ENCODE data around the gene TOP1.

Gene TOP1

DNA sequence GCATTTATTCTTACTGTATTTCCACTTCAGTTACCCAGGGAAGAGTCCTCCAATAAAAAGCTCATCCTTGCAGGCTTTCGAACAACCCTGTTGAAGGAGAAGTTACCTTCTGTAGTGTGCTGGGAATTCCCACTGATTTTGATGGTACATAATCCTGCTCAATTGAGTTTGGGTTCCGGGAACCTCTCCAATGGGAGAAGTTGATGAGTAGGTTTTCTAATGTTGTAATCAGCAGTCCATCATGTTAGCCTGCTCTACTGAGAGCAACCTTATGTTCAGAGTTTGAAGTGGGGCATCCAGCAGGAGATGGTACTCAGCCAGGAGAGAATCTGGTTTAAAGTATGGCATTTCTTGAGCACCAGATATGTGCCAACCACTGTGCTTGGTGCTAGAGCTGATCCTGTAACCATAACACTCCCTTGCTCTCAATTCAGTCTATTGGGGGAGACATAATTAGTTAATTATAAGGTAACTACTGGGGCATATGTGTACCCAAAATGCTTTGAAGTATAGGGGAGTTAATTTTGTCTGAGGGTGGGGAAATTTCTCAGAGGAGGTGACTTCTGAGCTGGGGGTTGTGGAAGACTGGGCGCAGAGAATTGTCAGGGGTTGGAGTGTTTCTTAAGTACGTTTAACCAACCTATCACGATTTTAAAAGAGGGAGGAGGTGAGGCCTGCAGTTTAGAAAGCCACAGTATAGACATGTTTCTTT, 2.1 kb downstream of the TOP1 start:
- peak overlapping the region; percentile 97 for H3K27ac Mint-ChIP-seq (ENCODE audit: low read depth)
- no peak for ATAC-seq (replicated peaks; ENCODE audit: extremely low read depth, poor library complexity, severe bottlenecking)
- H3K9me3 Mint-ChIP-seq = no peaks in the 10 kb centered on the region
- H3K4me1 Mint-ChIP-seq = peaks cover 69% of the 10 kb centered on the region
- H3K4me3 Mint-ChIP-seq = peak overlapping the region; percentile 97
- peaks cover 26% of the 10 kb centered on the region for H3K36me3 Mint-ChIP-seq (ENCODE audit: insufficient read depth)
- H3K27me3 Mint-ChIP-seq = no peaks in the 10 kb centered on the region
- DNase-seq (ENCODE audit: low spot score in 2 of 2) = no peak

- no peaks in the 10 kb centered on the region for H3K27me3 Mint-ChIP-seq
- H3K9me3 Mint-ChIP-seq = no peaks in the 10 kb centered on the region
- peak overlapping the region; percentile 97 for H3K4me3 Mint-ChIP-seq
- H3K36me3 Mint-ChIP-seq (ENCODE audit: insufficient read depth) = peaks cover 25% of the 10 kb centered on the region
- DNase-seq (ENCODE audit: low spot score in 2 of 2) (no peak), ATAC-seq (replicated peaks; ENCODE audit: extremely low read depth, poor library complexity, severe bottlenecking) (no peak)
- H3K4me1 Mint-ChIP-seq = peaks cover 75% of the 10 kb centered on the region
- H3K27ac Mint-ChIP-seq (ENCODE audit: low read depth) = peak overlapping the region; percentile 97
These were observed 2.6 kb downstream of the TOP1 start for GRCh38 chr20:41031243-41031619.

- peaks cover 78% of the 10 kb centered on the region for H3K4me1 Mint-ChIP-seq
- peak overlapping the region; percentile 97 for H3K4me3 Mint-ChIP-seq
- ATAC-seq (replicated peaks; ENCODE audit: extremely low read depth, poor library complexity, severe bottlenecking) (no peak), DNase-seq (ENCODE audit: low spot score in 2 of 2) (no peak)
- H3K36me3 Mint-ChIP-seq (ENCODE audit: insufficient read depth) = peaks cover 25% of the 10 kb centered on the region
- H3K27ac Mint-ChIP-seq (ENCODE audit: low read depth) = no peak overlapping the region
- no peaks in the 10 kb centered on the region for H3K27me3 Mint-ChIP-seq
- H3K9me3 Mint-ChIP-seq = no peaks in the 10 kb centered on the region
These were observed 3.6 kb downstream of the TOP1 start for GRCh38 chr20:41032271-41032670.

DNA sequence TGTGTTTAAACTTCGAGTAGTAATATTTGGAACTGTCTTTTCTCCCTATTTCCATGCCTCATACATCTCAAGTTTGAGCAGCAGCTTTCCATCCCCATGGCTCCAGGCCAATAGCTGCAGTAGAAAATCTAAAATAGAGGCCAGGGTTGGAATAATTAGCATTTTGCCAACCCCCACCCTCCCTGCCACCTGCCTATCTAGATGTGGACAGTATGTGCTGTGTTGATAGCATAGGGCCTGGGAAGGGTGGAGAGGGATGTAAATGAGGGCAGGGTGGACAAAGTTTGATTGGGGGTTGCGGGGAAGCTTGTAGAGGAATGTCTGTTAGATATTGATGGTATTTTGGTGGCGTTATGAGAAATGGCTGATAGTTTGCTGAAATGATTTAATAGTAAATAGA, 5.6 kb downstream of the TOP1 start:
- Mint-ChIP-seq H3K27ac (ENCODE audit: low read depth) (no peak overlapping the region), H3K9me3 (no peaks in the 10 kb centered on the region), H3K4me3 (no peak overlapping the region), H3K36me3 (ENCODE audit: insufficient read depth) (peaks cover 18% of the 10 kb centered on the region), H3K4me1 (peaks cover 86% of the 10 kb centered on the region), H3K27me3 (no peaks in the 10 kb centered on the region)
- no peak for DNase-seq (ENCODE audit: low spot score in 2 of 2)
- no peak for ATAC-seq (replicated peaks; ENCODE audit: extremely low read depth, poor library complexity, severe bottlenecking)

GRCh38 chr20:41035207-41035606, 6.6 kb downstream of the TOP1 start:
- H3K36me3 Mint-ChIP-seq (ENCODE audit: insufficient read depth) = peaks cover 12% of the 10 kb centered on the region
- peaks cover 80% of the 10 kb centered on the region for H3K4me1 Mint-ChIP-seq
- H3K4me3 Mint-ChIP-seq = no peak overlapping the region
- ATAC-seq (replicated peaks; ENCODE audit: extremely low read depth, poor library complexity, severe bottlenecking) = no peak
- DNase-seq (ENCODE audit: low spot score in 2 of 2) = no peak
- H3K27me3 Mint-ChIP-seq = no peaks in the 10 kb centered on the region
- H3K9me3 Mint-ChIP-seq = no peaks in the 10 kb centered on the region
- no peak overlapping the region for H3K27ac Mint-ChIP-seq (ENCODE audit: low read depth)

DNA sequence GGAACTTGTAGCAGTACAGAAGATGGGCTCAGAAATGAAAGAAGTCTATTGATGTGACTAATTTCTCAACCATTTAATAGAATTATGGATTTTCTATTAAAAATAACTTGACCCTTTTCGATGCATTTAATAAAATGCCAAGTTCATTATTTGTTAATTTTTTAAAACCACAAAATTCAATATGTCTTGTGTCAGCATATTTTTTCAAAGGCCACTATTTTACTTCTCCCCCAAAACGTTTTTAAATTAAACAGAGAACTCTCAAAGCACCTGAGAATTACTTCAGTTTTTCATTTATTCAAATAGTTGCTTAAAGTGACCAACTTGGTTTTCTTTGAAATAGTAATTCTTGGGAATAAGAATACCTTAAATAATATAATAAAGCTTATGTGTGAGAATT, 8.6 kb downstream of the TOP1 start:
- Mint-ChIP-seq H3K36me3 (ENCODE audit: insufficient read depth) (peaks cover 13% of the 10 kb centered on the region), H3K4me3 (no peak overlapping the region), H3K4me1 (peaks cover 77% of the 10 kb centered on the region), H3K27me3 (no peaks in the 10 kb centered on the region), H3K9me3 (no peaks in the 10 kb centered on the region), H3K27ac (ENCODE audit: low read depth) (no peak overlapping the region)
- DNase-seq (ENCODE audit: low spot score in 2 of 2) (no peak), ATAC-seq (replicated peaks; ENCODE audit: extremely low read depth, poor library complexity, severe bottlenecking) (no peak)

DNA sequence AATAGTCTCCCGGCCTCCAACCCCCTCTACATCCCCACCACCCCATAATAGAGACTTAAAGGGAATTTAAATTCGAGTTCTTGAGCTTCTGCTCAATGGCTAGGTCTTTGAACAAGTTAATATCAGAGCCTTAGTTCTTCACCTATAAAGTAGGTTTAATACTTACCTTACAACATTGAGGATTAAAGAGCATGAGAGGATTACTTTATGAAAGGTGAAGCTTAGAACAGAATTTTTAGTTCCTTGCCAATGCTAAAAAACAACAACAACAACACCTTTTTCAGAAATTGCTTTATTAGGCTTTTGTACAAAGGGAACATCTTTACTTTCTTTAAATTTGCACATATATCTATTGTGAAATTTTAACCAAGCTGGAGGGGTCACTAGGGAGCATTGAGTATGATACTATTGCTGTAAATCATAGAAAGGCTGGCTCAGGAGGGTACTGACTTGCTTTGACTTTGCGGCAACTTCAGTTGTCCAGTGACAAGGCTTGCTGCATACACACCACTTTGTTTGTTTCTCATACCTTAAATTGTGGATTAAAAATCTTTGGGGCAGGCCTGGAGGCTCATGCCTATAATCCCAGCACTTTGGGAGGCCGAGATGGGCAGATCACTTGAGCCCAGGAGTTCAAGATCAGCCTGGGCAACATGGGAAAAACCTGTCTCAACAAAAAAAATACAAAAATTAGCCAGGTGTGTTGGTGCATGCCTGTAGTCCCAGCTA, 9.7 kb downstream of the TOP1 start:
- Mint-ChIP-seq H3K27ac (ENCODE audit: low read depth) (no peak overlapping the region), H3K27me3 (no peaks in the 10 kb centered on the region), H3K36me3 (ENCODE audit: insufficient read depth) (peaks cover 11% of the 10 kb centered on the region), H3K4me3 (no peak overlapping the region), H3K9me3 (no peaks in the 10 kb centered on the region), H3K4me1 (peaks cover 77% of the 10 kb centered on the region)
- no peak for DNase-seq (ENCODE audit: low spot score in 2 of 2)
- no peak for ATAC-seq (replicated peaks; ENCODE audit: extremely low read depth, poor library complexity, severe bottlenecking)

DNA sequence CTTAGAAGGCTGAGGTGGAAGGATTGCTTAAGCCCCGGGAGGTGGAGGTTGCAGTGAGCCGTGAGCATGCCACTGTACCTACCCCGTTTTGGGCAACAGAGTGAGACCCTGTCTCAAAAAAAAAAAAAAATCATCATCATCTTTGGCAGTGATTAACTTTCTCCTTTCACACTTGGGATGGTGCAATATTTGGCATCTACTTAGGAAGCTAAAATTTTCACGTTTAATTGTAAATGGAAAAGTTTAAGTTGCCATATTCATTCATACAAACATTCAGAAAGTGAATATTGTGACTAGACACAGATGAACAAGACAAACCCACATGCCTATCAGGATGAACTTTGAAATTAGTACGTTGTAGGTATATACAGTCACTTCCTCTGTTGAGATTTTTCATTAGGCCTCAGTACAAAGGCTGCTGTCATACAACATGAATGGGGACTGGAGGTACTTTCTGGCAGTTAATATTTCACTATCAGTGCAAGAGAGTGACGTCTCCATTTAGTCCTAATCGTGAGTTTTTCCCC, 10.3 kb downstream of the TOP1 start:
- Mint-ChIP-seq H3K4me3 (no peak overlapping the region), H3K27ac (ENCODE audit: low read depth) (no peak overlapping the region), H3K36me3 (ENCODE audit: insufficient read depth) (peaks cover 8% of the 10 kb centered on the region), H3K4me1 (peaks cover 74% of the 10 kb centered on the region), H3K27me3 (no peaks in the 10 kb centered on the region), H3K9me3 (no peaks in the 10 kb centered on the region)
- ATAC-seq (replicated peaks; ENCODE audit: extremely low read depth, poor library complexity, severe bottlenecking) (no peak), DNase-seq (ENCODE audit: low spot score in 2 of 2) (no peak)

DNA sequence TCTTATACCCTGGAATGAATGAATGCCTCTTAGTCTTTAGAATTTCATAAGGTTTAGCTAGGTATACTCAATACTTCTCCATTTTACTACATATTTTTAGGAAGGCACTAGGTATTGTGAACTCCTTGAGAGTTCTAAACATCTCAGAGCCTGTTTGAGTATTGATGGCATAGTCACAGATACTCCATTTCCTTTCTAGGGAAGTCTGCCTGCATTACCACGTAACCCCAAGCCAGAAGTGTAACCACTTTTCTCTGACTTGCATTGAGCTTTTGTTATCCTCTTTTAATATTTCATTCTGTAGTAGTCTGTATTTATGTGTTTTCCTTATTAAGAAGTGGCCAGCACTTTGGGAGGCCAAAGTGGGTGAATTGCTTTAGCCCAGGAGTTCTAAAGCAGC, 12.2 kb downstream of the TOP1 start:
- peaks cover 72% of the 10 kb centered on the region for H3K4me1 Mint-ChIP-seq
- H3K27me3 Mint-ChIP-seq = no peaks in the 10 kb centered on the region
- H3K27ac Mint-ChIP-seq (ENCODE audit: low read depth) = no peak overlapping the region
- DNase-seq (ENCODE audit: low spot score in 2 of 2) (no peak), ATAC-seq (replicated peaks; ENCODE audit: extremely low read depth, poor library complexity, severe bottlenecking) (no peak)
- H3K36me3 Mint-ChIP-seq (ENCODE audit: insufficient read depth) = peaks cover 7% of the 10 kb centered on the region
- H3K9me3 Mint-ChIP-seq = no peaks in the 10 kb centered on the region
- no peak overlapping the region for H3K4me3 Mint-ChIP-seq

- H3K4me1 Mint-ChIP-seq = peaks cover 73% of the 10 kb centered on the region
- ATAC-seq (replicated peaks; ENCODE audit: extremely low read depth, poor library complexity, severe bottlenecking) (no peak), DNase-seq (ENCODE audit: low spot score in 2 of 2) (no peak)
- H3K27ac Mint-ChIP-seq (ENCODE audit: low read depth) = no peak overlapping the region
- H3K27me3 Mint-ChIP-seq = no peaks in the 10 kb centered on the region
- peaks cover 7% of the 10 kb centered on the region for H3K36me3 Mint-ChIP-seq (ENCODE audit: insufficient read depth)
- no peaks in the 10 kb centered on the region for H3K9me3 Mint-ChIP-seq
- no peak overlapping the region for H3K4me3 Mint-ChIP-seq
These were observed 13.1 kb downstream of the TOP1 start for GRCh38 chr20:41041693-41042092.

DNA sequence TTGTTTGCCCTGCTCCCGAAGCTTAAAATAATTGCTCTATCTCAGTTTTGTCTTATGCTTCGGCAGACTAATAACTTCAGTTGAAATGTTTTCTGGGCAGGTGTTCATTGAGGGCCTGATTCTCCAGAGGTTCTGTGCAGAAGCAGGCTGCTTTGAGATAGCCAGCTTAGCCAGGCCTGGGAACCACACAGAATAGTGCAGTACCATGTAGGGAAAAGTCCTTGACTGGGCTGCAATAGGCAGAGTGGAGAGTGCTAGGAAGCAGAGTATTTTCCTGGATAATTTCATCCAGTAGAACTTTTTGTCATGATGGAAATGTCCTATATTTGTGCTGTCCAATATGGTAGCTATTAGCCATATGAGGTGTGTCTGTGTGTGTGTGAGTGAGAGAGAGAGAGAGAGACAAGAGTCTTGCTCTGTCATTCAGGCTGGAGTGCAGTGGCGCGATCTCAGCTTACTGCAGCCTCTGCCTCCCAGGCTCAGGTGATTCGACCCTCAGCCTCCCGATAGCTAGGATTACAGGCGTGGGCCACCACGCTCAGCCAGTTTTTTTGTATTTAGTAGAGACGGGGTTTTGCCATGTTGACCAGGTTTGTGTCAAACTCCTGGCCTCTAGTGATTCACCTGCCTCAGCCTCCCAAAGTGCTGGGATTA, 15.9 kb downstream of the TOP1 start:
- ATAC-seq (replicated peaks; ENCODE audit: extremely low read depth, poor library complexity, severe bottlenecking) = no peak
- no peak overlapping the region for H3K27ac Mint-ChIP-seq (ENCODE audit: low read depth)
- DNase-seq (ENCODE audit: low spot score in 2 of 2) = no peak
- H3K9me3 Mint-ChIP-seq = no peaks in the 10 kb centered on the region
- H3K27me3 Mint-ChIP-seq = no peaks in the 10 kb centered on the region
- H3K36me3 Mint-ChIP-seq (ENCODE audit: insufficient read depth) = peaks cover 10% of the 10 kb centered on the region
- peaks cover 88% of the 10 kb centered on the region for H3K4me1 Mint-ChIP-seq
- no peak overlapping the region for H3K4me3 Mint-ChIP-seq

- Mint-ChIP-seq H3K36me3 (ENCODE audit: insufficient read depth) (peaks cover 13% of the 10 kb centered on the region), H3K27ac (ENCODE audit: low read depth) (no peak overlapping the region), H3K4me1 (peaks cover 91% of the 10 kb centered on the region), H3K27me3 (no peaks in the 10 kb centered on the region), H3K9me3 (no peaks in the 10 kb centered on the region), H3K4me3 (no peak overlapping the region)
- ATAC-seq (replicated peaks; ENCODE audit: extremely low read depth, poor library complexity, severe bottlenecking) (no peak), DNase-seq (ENCODE audit: low spot score in 2 of 2) (no peak)
These were observed 17.0 kb downstream of the TOP1 start for GRCh38 chr20:41045671-41046070.

DNA sequence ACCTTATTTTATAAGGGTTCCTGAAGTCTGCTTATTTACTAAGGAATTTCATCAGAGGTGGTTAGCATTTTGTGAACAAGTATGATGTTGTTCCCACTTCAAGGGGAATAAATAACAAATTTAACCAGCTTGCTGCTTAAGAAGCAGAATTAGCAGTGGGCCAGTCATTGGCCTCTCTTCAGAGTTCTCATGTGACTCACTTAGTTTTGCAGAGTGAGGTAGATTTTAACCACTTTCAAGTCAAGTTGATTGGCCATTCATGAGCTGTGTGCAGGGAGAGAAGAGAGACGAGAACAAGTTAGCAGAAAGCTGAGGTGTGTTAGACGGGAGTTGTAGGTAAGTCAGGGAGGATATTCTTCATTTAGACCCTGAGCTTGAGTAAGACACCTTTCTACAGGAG, 18.1 kb downstream of the TOP1 start:
- Mint-ChIP-seq H3K36me3 (ENCODE audit: insufficient read depth) (peaks cover 10% of the 10 kb centered on the region), H3K27me3 (no peaks in the 10 kb centered on the region), H3K4me3 (peak overlapping the region; percentile 77), H3K4me1 (peaks cover 94% of the 10 kb centered on the region), H3K9me3 (no peaks in the 10 kb centered on the region), H3K27ac (ENCODE audit: low read depth) (peak overlapping the region; percentile 91)
- no peak for ATAC-seq (replicated peaks; ENCODE audit: extremely low read depth, poor library complexity, severe bottlenecking)
- no peak for DNase-seq (ENCODE audit: low spot score in 2 of 2)

Measured in central memory CD8-positive, alpha-beta T cell (primary cell).